HG03135 (cell line): Measurements from ENCODE around the gene TXNDC17.
"Not testable (repeated sequence)": the region's sequence is repeated elsewhere in the genome, so short reads cannot be mapped to it uniquely, and the experiment has no call there.

Source experiments
- ATAC-seq: cut with Tn5 transposase; IDR thresholded peaks from one replicate; pipeline ENCODE4 v1.9.1; 2021; ENCODE audit warnings: mild to moderate bottlenecking, moderate library complexity; ENCODE audit not compliant: unreplicated experiment

The TXNDC17 gene

GRCh38 chr17:6640536-6641246, at the start of gene TXNDC17, which contains the start of gene KIAA0753:
TSS of gene TXNDC17 (plus strand) at chr17:6641060. CDS start at chr17:6641083, 23 bp downstream.
TSS of gene KIAA0753 (minus strand) at chr17:6640711. CDS start at chr17:6635103, 5,608 bp downstream.
- ATAC-seq = peak; percentile 86

- ATAC-seq = no peak
Observed at GRCh38 chr17:6591599-6592158, 49.2 kb upstream of the TXNDC17 start.

- no peak for ATAC-seq
Observed at GRCh38 chr17:6592173-6592572, 48.7 kb upstream of the TXNDC17 start.

GRCh38 chr17:6593371-6593770, 47.5 kb upstream of the TXNDC17 start:
- not testable (repeated sequence) for ATAC-seq

GRCh38 chr17:6596081-6596480, 44.8 kb upstream of the TXNDC17 start:
- ATAC-seq = no peak

GRCh38 chr17:6596511-6596910, 44.3 kb upstream of the TXNDC17 start:
- no peak for ATAC-seq

GRCh38 chr17:6596941-6597340, 43.9 kb upstream of the TXNDC17 start:
- ATAC-seq = no peak

GRCh38 chr17:6597727-6598126, 43.1 kb upstream of the TXNDC17 start:
- no peak for ATAC-seq

GRCh38 chr17:6599364-6599763, 41.5 kb upstream of the TXNDC17 start:
- ATAC-seq = no peak

- no peak for ATAC-seq
Observed at GRCh38 chr17:6602141-6602540, 38.7 kb upstream of the TXNDC17 start.

GRCh38 chr17:6603744-6604325, 37.0 kb upstream of the TXNDC17 start:
- no peak for ATAC-seq

GRCh38 chr17:6605142-6605541, 35.7 kb upstream of the TXNDC17 start:
- ATAC-seq = no peak

- no peak for ATAC-seq
Observed at GRCh38 chr17:6608321-6608720, 32.5 kb upstream of the TXNDC17 start.

- no peak for ATAC-seq
Observed at GRCh38 chr17:6610011-6610410, 30.8 kb upstream of the TXNDC17 start.

GRCh38 chr17:6611231-6611630, 29.6 kb upstream of the TXNDC17 start:
- no peak for ATAC-seq

- ATAC-seq = no peak
Observed at GRCh38 chr17:6623941-6624340, 16.9 kb upstream of the TXNDC17 start.

- no peak for ATAC-seq
Observed at GRCh38 chr17:6626616-6627015, 14.2 kb upstream of the TXNDC17 start.

- ATAC-seq = no peak
Observed at GRCh38 chr17:6627019-6627418, 13.8 kb upstream of the TXNDC17 start.

GRCh38 chr17:6630390-6630789, 10.5 kb upstream of the TXNDC17 start:
- no peak for ATAC-seq

GRCh38 chr17:6632530-6632929, 8.3 kb upstream of the TXNDC17 start:
- no peak for ATAC-seq

- ATAC-seq = no peak
Observed at GRCh38 chr17:6633263-6633662, 7.6 kb upstream of the TXNDC17 start.

- no peak for ATAC-seq
Observed at GRCh38 chr17:6636105-6636504, 4.8 kb upstream of the TXNDC17 start.
